ENCODE data around the gene C6orf120. TPM values are rescaled to one million over a fixed set of nuclear protein-coding genes. Genes with fewer than 3 reads are reported as not detected.

C6orf120 gene
- total and polyA plus RNA-seq, 2 of the 13 experiments (the other 11 are each of a cell fraction or from before 2014, with no cell fraction given) = 21.7 to 29.9 TPM

GRCh38 chr6:169725125-169726048, 23.5 kb downstream of the C6orf120 start (continued):
- TF ChIP-seq DMTF1 (CRISPR knock-in tag; IDR thresholded peaks at IDR 0.05) (no peak), ZFAT (CRISPR knock-in tag; conservative IDR thresholded peaks at IDR 0.05) (0 out of 2 replicates have a peak, but pooled peaks have one; percentile 19), SMAD9 (CRISPR knock-in tag; IDR thresholded peaks at IDR 0.05) (peak; percentile 84; the same call in 1 of the 2 replicates), ZNF720 (CRISPR knock-in tag; IDR thresholded peaks at IDR 0.05) (no peak), NR3C1 (CRISPR knock-in tag; IDR thresholded peaks at IDR 0.05) (no peak), CCDC6 (CRISPR knock-in tag; IDR thresholded peaks at IDR 0.05) (peak; percentile 85; the same call in 1 of the 2 replicates), ZNF784 (CRISPR knock-in tag; IDR thresholded peaks at IDR 0.05; ENCODE audit: borderline replicate concordance) (peak; percentile 72), ZFP36 (IDR thresholded peaks at IDR 0.05; ENCODE audit: borderline replicate concordance, low read depth, low read length, partially characterized antibody) (no peak), SIN3A (IDR thresholded peaks at IDR 0.05; ENCODE audit: borderline replicate concordance, low read depth, low read length) (peak; percentile 45; the same call in 1 of the 2 replicates), HOXA3 (CRISPR knock-in tag; IDR thresholded peaks at IDR 0.05) (peak; percentile 44), IRX3 (CRISPR knock-in tag; IDR thresholded peaks at IDR 0.05; ENCODE audit: borderline replicate concordance, low read depth) (peak; percentile 21; the same call in 1 of the 2 replicates), NBN (conservative IDR thresholded peaks at IDR 0.05) (no peak), SMAD1 (CRISPR knock-in tag; IDR thresholded peaks at IDR 0.05; ENCODE audit: borderline replicate concordance, low read depth) (no peak), KLF9 (CRISPR knock-in tag; IDR thresholded peaks at IDR 0.05; ENCODE audit: low read depth) (no peak; the same call in 1 of the 2 replicates), MBNL3 (CRISPR knock-in tag; conservative IDR thresholded peaks at IDR 0.05) (no peak), ETV5 (CRISPR knock-in tag; IDR thresholded peaks at IDR 0.05; ENCODE audit: borderline replicate concordance) (no peak; the same call in 1 of the 2 replicates), CREBL2 (CRISPR knock-in tag; IDR thresholded peaks at IDR 0.05; ENCODE audit: borderline replicate concordance) (no peak), ATAD3A (CRISPR knock-in tag; IDR thresholded peaks at IDR 0.05) (no peak), AGO1 (IDR thresholded peaks at IDR 0.05; ENCODE audit: low read depth, low read length, poor library complexity, severe bottlenecking) (peak; percentile 8), YEATS2 (CRISPR knock-in tag; IDR thresholded peaks at IDR 0.05; ENCODE audit: borderline replicate concordance) (peak; percentile 14; the same call in 1 of the 2 replicates), ZNF18 (CRISPR knock-in tag; IDR thresholded peaks at IDR 0.05; ENCODE audit: insufficient replicate concordance) (peak; percentile 10), ZBTB37 (CRISPR knock-in tag; IDR thresholded peaks at IDR 0.05) (no peak), HNF4A (CRISPR knock-in tag; IDR thresholded peaks at IDR 0.05) (peak; percentile 97)
